G401 (cell line): Measurements from ENCODE around the gene MED16. TPM values are rescaled to one million over a fixed set of nuclear protein-coding genes. Genes with fewer than 3 reads are reported as not detected.

ENCODE experiments used
- DNase-seq: peaks from one replicate; pipeline ENCODE4 v3.0.0-alpha.2; 2015; ENCODE audit warnings: low spot score
- in situ Hi-C: cut with HindIII; loops from 2 replicates; pipeline ENCODE4 v1.10.0; 2016; ENCODE audit warnings: low sequenced_read_pairs, mixed read lengths
- total RNA-seq: library from RNA; depleted of rRNA; stranded (reverse); fragments of >200 nt; shearing (Covaris generic); gene quantifications from 2 replicates; pipeline ENCODE4 v1.2.3, GENCODE V29; 2014

MED16 gene
- total RNA-seq, 1 experiment from 2014 or later = 58.7 TPM

GRCh38 chr19:928471-929202, 35.6 kb upstream of the MED16 start:
- peak; percentile 75 for DNase-seq
- in situ Hi-C loops = no loop called here

GRCh38 chr19:927780-928401, 34.9 kb upstream of the MED16 start:
- in situ Hi-C loops = no loop called here
- DNase-seq = no peak

- no peak for DNase-seq
- in situ Hi-C loops = no loop called here
Measured at GRCh38 chr19:927351-927779, 34.4 kb upstream of the MED16 start.

GRCh38 chr19:926589-927350, 33.8 kb upstream of the MED16 start:
- in situ Hi-C loops = no loop called here
- DNase-seq = no peak

GRCh38 chr19:926323-926588, 33.3 kb upstream of the MED16 start:
- in situ Hi-C loops = no loop called here
- no peak for DNase-seq

GRCh38 chr19:925526-926322, 32.7 kb upstream of the MED16 start, which contains the start of gene ARID3A:
ARID3A (plus strand) TSS chr19:926035; CDS start chr19:929529, 3,494 bp downstream.
- in situ Hi-C loops = no loop called here
- DNase-seq = peak; percentile 78

- peak; percentile 75 for DNase-seq
- in situ Hi-C loops = no loop called here
Measured at GRCh38 chr19:925087-925525, 32.1 kb upstream of the MED16 start.

- DNase-seq = no peak
- in situ Hi-C loops = no loop called here
Measured at GRCh38 chr19:924553-925086, 31.6 kb upstream of the MED16 start.

GRCh38 chr19:920051-920864, 27.3 kb upstream of the MED16 start:
- in situ Hi-C loops = no loop called here

GRCh38 chr19:919199-920050, 26.4 kb upstream of the MED16 start:
- in situ Hi-C loops = no loop called here
- DNase-seq = no peak

More at GRCh38 chr19:920051-920864, 27.3 kb upstream of the MED16 start:
- DNase-seq = no peak

- in situ Hi-C loops = no loop called here
- no peak for DNase-seq
Measured at GRCh38 chr19:918481-919198, 25.7 kb upstream of the MED16 start.

GRCh38 chr19:918152-918437, 25.1 kb upstream of the MED16 start:
- DNase-seq = no peak
- in situ Hi-C loops = no loop called here

- in situ Hi-C loops = no loop called here
- DNase-seq = peak; percentile 41
Measured at GRCh38 chr19:917323-918151, 24.6 kb upstream of the MED16 start, which contains the start of gene KISS1R. KISS1R (plus strand) TSS chr19:917333; CDS start chr19:917503, 170 bp downstream.

- in situ Hi-C loops = no loop called here
- DNase-seq = no peak
Measured at GRCh38 chr19:916645-917322, 23.8 kb upstream of the MED16 start.

- DNase-seq = peak; percentile 63
- in situ Hi-C loops = no loop called here
Measured at GRCh38 chr19:913080-913748, 20.2 kb upstream of the MED16 start, which contains the start of gene R3HDM4. R3HDM4 (minus strand) TSS chr19:913219; CDS start chr19:913157, 62 bp downstream.
